Measurements from ENCODE around the gene IL1RN.

The IL1RN gene, protein sequence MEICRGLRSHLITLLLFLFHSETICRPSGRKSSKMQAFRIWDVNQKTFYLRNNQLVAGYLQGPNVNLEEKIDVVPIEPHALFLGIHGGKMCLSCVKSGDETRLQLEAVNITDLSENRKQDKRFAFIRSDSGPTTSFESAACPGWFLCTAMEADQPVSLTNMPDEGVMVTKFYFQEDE

DNA sequence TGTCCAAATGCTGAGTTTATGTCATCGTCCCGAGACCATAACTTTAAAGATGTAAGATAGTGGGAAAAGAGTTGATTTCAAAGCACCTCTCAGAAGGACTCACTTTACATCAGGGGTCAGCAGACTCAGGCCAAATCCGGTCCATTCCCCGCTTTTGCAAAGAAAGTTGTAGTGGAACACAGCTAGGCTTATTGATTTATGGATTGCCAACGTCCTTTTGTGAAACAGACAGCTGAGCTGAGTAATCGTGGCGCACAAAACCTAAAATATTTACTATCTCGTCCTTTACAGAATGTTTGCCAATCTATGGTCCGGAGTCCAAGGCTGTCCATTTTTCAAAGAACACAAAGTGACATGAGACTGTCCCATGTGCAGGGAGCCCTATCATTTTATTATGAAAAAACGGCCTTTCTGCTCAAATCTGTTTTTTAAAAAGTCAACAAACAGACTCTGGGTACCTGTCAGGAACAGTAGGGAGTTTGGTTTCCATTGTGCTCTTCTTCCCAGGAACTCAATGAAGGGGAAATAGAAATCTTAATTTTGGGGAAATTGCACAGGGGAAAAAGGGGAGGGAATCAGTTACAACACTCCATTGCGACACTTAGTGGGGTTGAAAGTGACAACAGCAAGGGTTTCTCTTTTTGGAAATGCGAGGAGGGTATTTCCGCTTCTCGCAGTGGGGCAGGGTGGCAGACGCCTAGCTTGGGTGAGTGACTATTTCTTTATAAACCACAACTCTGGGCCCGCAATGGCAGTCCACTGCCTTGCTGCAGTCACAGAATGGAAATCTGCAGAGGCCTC lies at the start of gene IL1RN:
TSS of gene IL1RN (plus strand) at position 754 of the 801 bp plus-strand sequence. CDS start at position 781, 27 bp downstream.
- DNase-seq (ENCODE audit: low read depth) = no peak
- TF ChIP-seq, protein P1, sequence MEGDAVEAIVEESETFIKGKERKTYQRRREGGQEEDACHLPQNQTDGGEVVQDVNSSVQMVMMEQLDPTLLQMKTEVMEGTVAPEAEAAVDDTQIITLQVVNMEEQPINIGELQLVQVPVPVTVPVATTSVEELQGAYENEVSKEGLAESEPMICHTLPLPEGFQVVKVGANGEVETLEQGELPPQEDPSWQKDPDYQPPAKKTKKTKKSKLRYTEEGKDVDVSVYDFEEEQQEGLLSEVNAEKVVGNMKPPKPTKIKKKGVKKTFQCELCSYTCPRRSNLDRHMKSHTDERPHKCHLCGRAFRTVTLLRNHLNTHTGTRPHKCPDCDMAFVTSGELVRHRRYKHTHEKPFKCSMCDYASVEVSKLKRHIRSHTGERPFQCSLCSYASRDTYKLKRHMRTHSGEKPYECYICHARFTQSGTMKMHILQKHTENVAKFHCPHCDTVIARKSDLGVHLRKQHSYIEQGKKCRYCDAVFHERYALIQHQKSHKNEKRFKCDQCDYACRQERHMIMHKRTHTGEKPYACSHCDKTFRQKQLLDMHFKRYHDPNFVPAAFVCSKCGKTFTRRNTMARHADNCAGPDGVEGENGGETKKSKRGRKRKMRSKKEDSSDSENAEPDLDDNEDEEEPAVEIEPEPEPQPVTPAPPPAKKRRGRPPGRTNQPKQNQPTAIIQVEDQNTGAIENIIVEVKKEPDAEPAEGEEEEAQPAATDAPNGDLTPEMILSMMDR (IDR thresholded peaks at IDR 0.05; ENCODE audit: low read length, missing control alignments) = no peak
- H3K4me3 ChIP-seq (replicated peaks; ENCODE audit: low read depth, low read length) = no peak within 1 kb of the TSS

DNA sequence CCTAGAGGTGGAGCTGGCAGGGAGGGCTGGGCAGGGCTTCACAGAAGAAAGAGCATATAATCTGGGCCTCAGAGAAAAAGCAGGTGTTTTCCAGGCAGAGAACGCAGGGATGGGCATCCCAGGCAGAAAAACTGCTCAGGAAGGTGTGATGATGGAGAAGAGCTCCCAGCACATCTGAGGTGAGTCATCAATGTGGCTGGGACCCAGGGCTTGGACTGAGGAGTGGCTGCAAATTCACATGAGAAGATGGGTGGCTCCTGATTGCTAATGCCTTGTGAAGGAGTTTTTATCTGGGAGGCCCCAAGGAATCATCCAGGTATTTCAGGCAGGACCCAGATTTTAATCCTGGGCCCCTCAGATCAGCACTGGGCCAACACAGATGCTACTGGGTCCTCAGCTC lies 49.5 kb upstream of the IL1RN start:
- TF ChIP-seq, protein P1 (IDR thresholded peaks at IDR 0.05; ENCODE audit: low read length, missing control alignments) = no peak
- DNase-seq (ENCODE audit: low read depth) = no peak
- no peak overlapping the region for H3K4me3 ChIP-seq (replicated peaks; ENCODE audit: low read depth, low read length)

DNA sequence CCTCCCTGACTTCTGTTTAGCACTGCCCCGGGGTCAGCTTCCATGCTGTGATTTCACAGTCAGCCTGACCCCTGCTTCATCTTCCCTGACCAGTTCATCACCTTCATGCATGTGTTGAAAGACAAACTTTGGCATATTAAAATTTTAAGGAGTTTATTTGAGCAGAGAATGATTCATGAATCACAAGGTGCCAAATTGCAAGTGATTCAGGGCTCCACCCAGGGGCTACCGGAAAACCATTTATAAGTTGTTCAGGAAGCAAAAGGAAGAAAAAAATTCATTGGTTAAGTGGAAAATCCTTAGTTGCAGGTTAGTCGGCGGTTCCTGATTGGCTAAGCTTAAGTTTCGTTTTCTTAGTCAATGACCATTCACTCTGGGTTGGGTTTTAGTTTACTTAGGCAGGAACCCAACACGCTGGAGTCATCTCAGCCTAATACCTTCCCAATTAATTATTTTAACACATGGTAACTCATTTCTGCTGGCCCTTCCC lies 49.0 kb upstream of the IL1RN start:
- TF ChIP-seq, protein P1 (IDR thresholded peaks at IDR 0.05; ENCODE audit: low read length, missing control alignments) = no peak
- no peak for DNase-seq (ENCODE audit: low read depth)
- no peak overlapping the region for H3K4me3 ChIP-seq (replicated peaks; ENCODE audit: low read depth, low read length)

DNA sequence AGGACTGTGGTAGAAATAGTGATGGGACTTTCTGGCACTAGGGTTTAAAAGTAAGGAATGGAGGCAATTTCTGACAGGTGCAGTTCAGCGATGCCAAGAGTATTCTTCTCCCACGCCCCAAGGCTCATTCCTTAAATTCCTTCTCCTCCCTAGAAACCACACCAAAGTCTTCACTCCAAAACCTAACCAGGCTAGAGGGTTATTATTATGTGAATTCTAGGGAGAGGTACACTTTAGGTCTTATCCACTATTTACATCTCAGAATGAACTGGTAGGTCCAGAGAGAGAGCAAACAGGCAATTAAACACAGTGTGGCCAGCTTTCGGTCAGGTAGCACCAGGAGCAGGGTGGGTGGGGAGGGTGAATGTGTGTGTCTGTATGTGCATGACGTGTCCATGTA lies 48.3 kb upstream of the IL1RN start:
- no peak for DNase-seq (ENCODE audit: low read depth)
- no peak overlapping the region for H3K4me3 ChIP-seq (replicated peaks; ENCODE audit: low read depth, low read length)
- TF ChIP-seq, protein P1 (IDR thresholded peaks at IDR 0.05; ENCODE audit: low read length, missing control alignments) = no peak

DNA sequence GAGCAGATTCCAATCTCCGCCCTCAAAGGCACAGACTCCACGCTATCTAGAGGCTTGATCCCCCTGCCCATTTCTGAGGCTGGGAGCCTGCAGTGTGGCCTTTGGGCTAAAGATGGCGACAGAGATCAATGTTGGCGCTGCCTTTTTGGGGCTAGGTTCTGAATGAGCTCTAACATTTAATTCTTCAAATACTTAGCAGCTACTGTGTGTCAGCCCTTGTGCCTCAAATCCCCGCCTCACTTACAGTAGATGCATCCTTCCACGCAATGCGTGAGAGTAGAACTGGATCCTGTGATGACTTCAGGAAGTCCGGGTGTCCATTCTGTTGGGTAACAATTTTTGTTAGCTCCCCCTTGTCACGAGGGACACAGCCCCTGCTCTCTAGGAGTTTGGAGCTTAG lies 47.3 kb upstream of the IL1RN start:
- peak; percentile 28 for DNase-seq (ENCODE audit: low read depth)
- TF ChIP-seq, protein P1 (IDR thresholded peaks at IDR 0.05; ENCODE audit: low read length, missing control alignments) = peak; percentile 76

DNA sequence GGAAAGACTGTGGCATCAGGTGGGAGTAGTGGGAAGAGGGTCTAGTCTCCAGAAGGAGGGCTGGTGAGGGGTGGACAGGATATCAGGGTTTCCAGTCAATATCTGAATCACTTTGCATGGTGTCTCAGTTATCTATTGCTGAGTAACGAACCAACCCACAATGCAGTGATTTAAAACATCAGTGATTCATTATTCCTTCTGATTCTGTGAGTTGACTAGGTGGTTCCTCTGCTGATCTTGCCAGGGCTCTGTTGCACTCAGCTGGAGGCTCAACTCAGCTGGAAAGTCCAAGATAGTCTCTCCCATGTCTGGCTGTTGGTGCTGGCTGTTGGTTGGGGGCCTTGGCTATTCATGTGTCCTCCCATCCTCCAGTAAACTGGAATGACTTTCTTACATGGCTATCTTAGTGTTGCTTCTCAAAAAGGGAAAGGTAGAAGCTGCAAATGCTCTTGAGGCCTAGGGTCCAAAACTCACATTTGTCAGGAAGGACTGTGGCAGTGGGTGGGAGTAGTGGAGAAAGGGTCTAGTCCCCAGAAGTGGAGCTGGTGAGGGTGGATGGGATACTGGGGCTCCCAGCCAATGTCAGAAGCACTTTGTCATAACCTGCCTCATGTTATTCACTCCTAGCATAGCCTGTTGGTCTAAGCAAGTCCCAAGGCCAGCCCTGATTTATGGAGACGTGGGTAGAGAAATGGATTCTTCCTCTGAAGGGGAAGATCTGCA lies 45.7 kb upstream of the IL1RN start:
- TF ChIP-seq, protein P1 (IDR thresholded peaks at IDR 0.05; ENCODE audit: low read length, missing control alignments) = no peak
- H3K4me3 ChIP-seq (replicated peaks; ENCODE audit: low read depth, low read length) = no peak overlapping the region
- no peak for DNase-seq (ENCODE audit: low read depth)

More for the DNA sequence above, 47.3 kb upstream of the IL1RN start:
- H3K4me3 ChIP-seq (replicated peaks; ENCODE audit: low read depth, low read length) = no peak overlapping the region

All from fibroblast of pulmonary artery (primary cell).